Progenitor cell of endocrine pancreas (in vitro differentiated cells): ENCODE results near the gene SDK2. TPM values are rescaled to one million over a fixed set of nuclear protein-coding genes. Genes with fewer than 3 reads are reported as not detected.

Experiments
- DNase-seq: peaks from one replicate; pipeline ENCODE4 v3.0.0; 2021; ENCODE audit warnings: low spot score; ENCODE audit not compliant: unreplicated experiment
- H3K27ac Mint-ChIP-seq: 2 replicates; pipeline ENCODE4 v1.8.0; 2021; ENCODE audit warnings: mild to moderate bottlenecking, moderate library complexity, mixed read lengths
- H3K27me3 Mint-ChIP-seq: 2 replicates; pipeline ENCODE4 v1.8.0; 2021; ENCODE audit warnings: mixed read lengths
- H3K36me3 Mint-ChIP-seq: 2 replicates; pipeline ENCODE4 v1.8.0; 2022; ENCODE audit warnings: mixed read lengths; ENCODE audit not compliant: insufficient read depth
- H3K4me1 Mint-ChIP-seq: 2 replicates; pipeline ENCODE4 v1.8.0; 2021; ENCODE audit warnings: low read depth, mixed read lengths
- H3K4me3 Mint-ChIP-seq: 2 replicates; pipeline ENCODE4 v1.8.0; 2021; ENCODE audit warnings: low read depth, mild to moderate bottlenecking, moderate library complexity, mixed read lengths
- H3K9me3 Mint-ChIP-seq: 2 replicates; pipeline ENCODE4 v1.8.0; 2021; ENCODE audit warnings: low read depth, mixed read lengths
- total RNA-seq: library from RNA; stranded (reverse); gene quantifications from 2 replicates; pipeline ENCODE4 v1.2.1, GENCODE V29; 2021
- TF ChIP-seq, protein P1 (sequence below): fragments of 200-600 bp; sonication (generic); IDR thresholded peaks from one replicate; pipeline ENCODE4 v1.5.0; 2021; ENCODE audit warnings: antibody characterized with exemption, mild to moderate bottlenecking; ENCODE audit not compliant: unreplicated experiment

Gene SDK2
- total RNA-seq, 1 donor from 2014 or later = 6.7 TPM

DNA sequence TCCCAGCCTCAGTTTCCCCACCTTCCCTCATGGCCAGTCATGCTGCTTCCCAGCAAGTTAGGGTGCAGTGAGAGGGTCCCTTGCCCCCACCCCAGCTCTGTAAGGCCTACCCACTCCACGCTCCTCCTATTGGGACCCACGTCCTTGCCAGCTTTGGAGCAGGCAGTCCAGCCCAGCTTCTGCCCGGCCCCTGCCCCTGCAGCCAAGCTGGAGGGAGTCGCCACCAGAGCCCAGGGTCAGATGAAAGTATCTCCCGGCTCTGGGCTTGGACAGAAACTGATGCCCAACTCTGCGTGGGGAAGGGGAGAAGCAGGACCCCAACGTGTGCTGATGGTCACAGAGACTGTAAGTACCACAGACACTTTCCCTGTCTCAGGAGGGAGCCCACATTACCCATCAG is 32.6 kb downstream of the SDK2 start:
- no peaks in the 10 kb centered on the region for H3K36me3 Mint-ChIP-seq
- DNase-seq = no peak
- no peak overlapping the region for H3K27ac Mint-ChIP-seq
- H3K4me3 Mint-ChIP-seq = no peak overlapping the region
- H3K9me3 Mint-ChIP-seq = no peaks in the 10 kb centered on the region
- TF ChIP-seq, protein P1, sequence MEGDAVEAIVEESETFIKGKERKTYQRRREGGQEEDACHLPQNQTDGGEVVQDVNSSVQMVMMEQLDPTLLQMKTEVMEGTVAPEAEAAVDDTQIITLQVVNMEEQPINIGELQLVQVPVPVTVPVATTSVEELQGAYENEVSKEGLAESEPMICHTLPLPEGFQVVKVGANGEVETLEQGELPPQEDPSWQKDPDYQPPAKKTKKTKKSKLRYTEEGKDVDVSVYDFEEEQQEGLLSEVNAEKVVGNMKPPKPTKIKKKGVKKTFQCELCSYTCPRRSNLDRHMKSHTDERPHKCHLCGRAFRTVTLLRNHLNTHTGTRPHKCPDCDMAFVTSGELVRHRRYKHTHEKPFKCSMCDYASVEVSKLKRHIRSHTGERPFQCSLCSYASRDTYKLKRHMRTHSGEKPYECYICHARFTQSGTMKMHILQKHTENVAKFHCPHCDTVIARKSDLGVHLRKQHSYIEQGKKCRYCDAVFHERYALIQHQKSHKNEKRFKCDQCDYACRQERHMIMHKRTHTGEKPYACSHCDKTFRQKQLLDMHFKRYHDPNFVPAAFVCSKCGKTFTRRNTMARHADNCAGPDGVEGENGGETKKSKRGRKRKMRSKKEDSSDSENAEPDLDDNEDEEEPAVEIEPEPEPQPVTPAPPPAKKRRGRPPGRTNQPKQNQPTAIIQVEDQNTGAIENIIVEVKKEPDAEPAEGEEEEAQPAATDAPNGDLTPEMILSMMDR = no peak
- H3K27me3 Mint-ChIP-seq = peaks cover 3% of the 10 kb centered on the region
- H3K4me1 Mint-ChIP-seq = peaks cover 31% of the 10 kb centered on the region

- peaks cover 20% of the 10 kb centered on the region for H3K4me1 Mint-ChIP-seq
Measured at GRCh38 chr17:73610331-73610911, 33.8 kb downstream of the SDK2 start.

GRCh38 chr17:73609758-73610157 is 34.5 kb downstream of the SDK2 start:
- DNase-seq = no peak
- Mint-ChIP-seq H3K4me3 (no peak overlapping the region), H3K36me3 (no peaks in the 10 kb centered on the region), H3K27me3 (peaks cover 6% of the 10 kb centered on the region), H3K4me1 (peaks cover 15% of the 10 kb centered on the region), H3K27ac (no peak overlapping the region), H3K9me3 (no peaks in the 10 kb centered on the region)
- TF ChIP-seq, protein P1 = no peak

More at GRCh38 chr17:73610331-73610911, 33.8 kb downstream of the SDK2 start:
- TF ChIP-seq, protein P1 = no peak
- DNase-seq = no peak
- H3K4me3 Mint-ChIP-seq = no peak overlapping the region
- H3K27ac Mint-ChIP-seq = no peak overlapping the region
- no peaks in the 10 kb centered on the region for H3K9me3 Mint-ChIP-seq
- H3K27me3 Mint-ChIP-seq = peaks cover 3% of the 10 kb centered on the region
- no peaks in the 10 kb centered on the region for H3K36me3 Mint-ChIP-seq

DNA sequence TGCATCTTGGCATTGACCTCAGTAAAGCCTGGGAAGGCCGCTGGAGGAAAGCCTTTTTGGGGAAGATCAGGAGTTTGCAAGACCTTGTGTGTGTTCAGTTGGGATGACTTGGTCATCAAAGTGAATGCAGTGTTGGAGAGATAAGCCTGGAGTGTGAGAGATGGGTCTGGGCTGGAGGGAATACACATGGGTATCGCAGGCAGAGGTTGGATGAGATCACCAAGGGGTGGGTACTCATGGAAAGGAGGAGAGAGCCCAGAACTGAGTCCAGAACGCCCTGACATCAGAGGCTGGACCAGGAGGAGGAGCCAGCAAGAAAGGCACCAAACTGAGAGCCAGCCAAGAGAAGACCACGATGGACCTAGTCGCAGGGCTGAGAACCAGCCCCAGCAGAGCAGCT is 35.2 kb downstream of the SDK2 start:
- Mint-ChIP-seq H3K4me1 (peaks cover 12% of the 10 kb centered on the region), H3K9me3 (no peaks in the 10 kb centered on the region), H3K27ac (peak overlapping the region; percentile 5), H3K27me3 (peaks cover 6% of the 10 kb centered on the region), H3K36me3 (no peaks in the 10 kb centered on the region), H3K4me3 (no peak overlapping the region)
- TF ChIP-seq, protein P1 = no peak
- DNase-seq = no peak

GRCh38 chr17:73605444-73605843 is 38.8 kb downstream of the SDK2 start:
- Mint-ChIP-seq H3K36me3 (no peaks in the 10 kb centered on the region), H3K27ac (no peak overlapping the region), H3K27me3 (peaks cover 6% of the 10 kb centered on the region), H3K4me1 (no peaks in the 10 kb centered on the region), H3K9me3 (no peaks in the 10 kb centered on the region), H3K4me3 (no peak overlapping the region)
- no peak for DNase-seq
- TF ChIP-seq, protein P1 = no peak
